Thymus (tissue), 11 donors: ENCODE data around the gene C2. TPM values are rescaled to one million over a fixed set of nuclear protein-coding genes. Genes with fewer than 3 reads are reported as not detected.

Experiments used
- DNase-seq, 9 donors: peaks; one replicate each; pipeline ENCODE4 v3.0.0-alpha.2; 2013; ENCODE audit warnings: low spot score in 9 of 9, low read depth in 6 of 9, missing footprints in 1 of 9
- H3K27ac ChIP-seq, 2 donors: one replicate each; pipeline ENCODE4 v1.5.1; 2013; ENCODE audit warnings: control low read depth in 1 of 2, low read depth in 1 of 2, low read length in 1 of 2, mild to moderate bottlenecking in 1 of 2, moderate library complexity in 1 of 2
- H3K27me3 ChIP-seq, 2 donors: one replicate each; pipeline ENCODE4 v1.5.1; 2013; ENCODE audit warnings: low read length in 1 of 2; ENCODE audit not compliant: control insufficient read depth in 2 of 2, insufficient read depth in 1 of 2
- H3K36me3 ChIP-seq, 2 donors: one replicate each; pipeline ENCODE4 v1.5.1; 2013; ENCODE audit warnings: low read length in 1 of 2, mild to moderate bottlenecking in 1 of 2, moderate library complexity in 1 of 2; ENCODE audit not compliant: control insufficient read depth in 2 of 2, insufficient read depth in 2 of 2
- H3K4me1 ChIP-seq, 2 donors: one replicate each; pipeline ENCODE4 v1.5.1; 2013; ENCODE audit warnings: low read length in 2 of 2; ENCODE audit not compliant: control insufficient read depth in 2 of 2, insufficient read depth in 2 of 2
- H3K4me3 ChIP-seq, 2 donors: one replicate each; pipeline ENCODE4 v1.5.1; 2013; ENCODE audit warnings: low read length in 2 of 2, control low read depth in 1 of 2, mild to moderate bottlenecking in 1 of 2
- H3K9me3 ChIP-seq, 2 donors: one replicate each; pipeline ENCODE4 v1.5.1; 2013; ENCODE audit warnings: low read length in 1 of 2, mild to moderate bottlenecking in 1 of 2; ENCODE audit not compliant: control insufficient read depth in 2 of 2, insufficient read depth in 1 of 2
- WGBS: extraction: QIAGEN DNeasy Blood & Tissue Kit; methylation state at CpG from one replicate; pipeline ENCODE4 v1.1.7; 2013; 5-methylcytosine and 5-hydroxymethylcytosine counted together
- polyA plus RNA-seq: library from polyadenylated mRNA; stranded (reverse); fragments of 200-250 nt; gene quantifications from one replicate; pipeline ENCODE4 v1.2.3, GENCODE V29; 2013
- total RNA-seq: library from RNA; stranded (reverse); fragments of 120-200 nt; gene quantifications from one replicate; pipeline ENCODE4 v1.2.4, GENCODE V29; 2013
- donor health status: healthy.

C2 gene
- total and polyA plus RNA-seq, 2 donors, result 9.0 to 10.3 TPM

GRCh38 chr6:31911826-31912585 is 15.5 kb upstream of the C2 start:
- Histone ChIP-seq H3K9me3 (no peaks in the 10 kb centered on the region), H3K4me3 (no peak overlapping the region), H3K36me3 (no peaks in the 10 kb centered on the region), H3K4me1 (no peaks in the 10 kb centered on the region), H3K27ac (no peak overlapping the region), H3K27me3 (no peaks in the 10 kb centered on the region)
- WGBS, result 91% methylated on average over 11 of the region's 11 CpGs
- no peak for DNase-seq

- Histone ChIP-seq H3K27me3 (no peaks in the 10 kb centered on the region), H3K4me1 (no peaks in the 10 kb centered on the region), H3K9me3 (no peaks in the 10 kb centered on the region), H3K27ac (no peak overlapping the region), H3K4me3 (no peak overlapping the region), H3K36me3 (no peaks in the 10 kb centered on the region)
- DNase-seq, result no peak
Observed at GRCh38 chr6:31915351-31915750, 12.2 kb upstream of the C2 start.

- H3K4me3 ChIP-seq, result no peak overlapping the region
- no peaks in the 10 kb centered on the region for H3K4me1 ChIP-seq
- H3K27ac ChIP-seq, result no peak overlapping the region
- H3K27me3 ChIP-seq, result no peaks in the 10 kb centered on the region
- DNase-seq, result no peak
- 95% methylated on average over 6 of the region's 6 CpGs for WGBS
- no peaks in the 10 kb centered on the region for H3K9me3 ChIP-seq
- H3K36me3 ChIP-seq, result no peaks in the 10 kb centered on the region
Observed at GRCh38 chr6:31915756-31916155, 11.8 kb upstream of the C2 start.

GRCh38 chr6:31918069-31918720 is 9.3 kb upstream of the C2 start:
- H3K9me3 ChIP-seq, result no peaks in the 10 kb centered on the region
- H3K27me3 ChIP-seq, result no peaks in the 10 kb centered on the region
- 82% methylated on average over 8 of the region's 8 CpGs for WGBS
- H3K27ac ChIP-seq, result no peak overlapping the region
- no peak for DNase-seq
- no peaks in the 10 kb centered on the region for H3K4me1 ChIP-seq
- no peaks in the 10 kb centered on the region for H3K36me3 ChIP-seq
- no peak overlapping the region for H3K4me3 ChIP-seq

GRCh38 chr6:31919624-31920303 is 7.8 kb upstream of the C2 start:
- Histone ChIP-seq H3K4me1 (no peaks in the 10 kb centered on the region), H3K9me3 (no peaks in the 10 kb centered on the region), H3K27me3 (no peaks in the 10 kb centered on the region), H3K4me3 (no peak overlapping the region), H3K36me3 (no peaks in the 10 kb centered on the region), H3K27ac (no peak overlapping the region)
- DNase-seq, result no peak
- WGBS, result 92% methylated on average over 6 of the region's 6 CpGs

- no peak overlapping the region for H3K27ac ChIP-seq
- no peaks in the 10 kb centered on the region for H3K36me3 ChIP-seq
- H3K9me3 ChIP-seq, result no peaks in the 10 kb centered on the region
- H3K4me1 ChIP-seq, result no peaks in the 10 kb centered on the region
- H3K27me3 ChIP-seq, result no peaks in the 10 kb centered on the region
- no peak overlapping the region for H3K4me3 ChIP-seq
- DNase-seq, result no peak
- 97% methylated on average over 2 of the region's 2 CpGs for WGBS
Observed at GRCh38 chr6:31920811-31921210, 6.7 kb upstream of the C2 start.

GRCh38 chr6:31922942-31923341 is 4.6 kb upstream of the C2 start:
- Histone ChIP-seq H3K27ac (no peak overlapping the region), H3K4me3 (no peak overlapping the region), H3K36me3 (no peaks in the 10 kb centered on the region), H3K4me1 (no peaks in the 10 kb centered on the region), H3K9me3 (no peaks in the 10 kb centered on the region), H3K27me3 (peaks cover 2 to 5% of the 10 kb centered on the region in 2 donors)
- WGBS, result 25% methylated on average over 5 of the region's 5 CpGs
- peak in 3 of 9 donors; percentile 18 to 45 (median 24) for DNase-seq

GRCh38 chr6:31927863-31928671 is 550 bp downstream of the C2 start:
- no peak for DNase-seq
- 94% methylated on average over 11 of the region's 11 CpGs for WGBS
- Histone ChIP-seq H3K4me1 (no peaks in the 10 kb centered on the region), H3K36me3 (no peaks in the 10 kb centered on the region), H3K27ac (no peak overlapping the region), H3K27me3 (peaks cover 2 to 7% of the 10 kb centered on the region in 2 donors), H3K9me3 (no peaks in the 10 kb centered on the region), H3K4me3 (no peak overlapping the region)

GRCh38 chr6:31928672-31928939 is 1.1 kb downstream of the C2 start:
- WGBS, result 92% methylated on average over 9 of the region's 9 CpGs
- no peaks in the 10 kb centered on the region for H3K4me1 ChIP-seq
- H3K4me3 ChIP-seq, result no peak overlapping the region
- H3K27me3 ChIP-seq, result peaks cover 2 to 7% of the 10 kb centered on the region in 2 donors
- DNase-seq, result no peak
- H3K36me3 ChIP-seq, result no peaks in the 10 kb centered on the region
- no peaks in the 10 kb centered on the region for H3K9me3 ChIP-seq
- no peak overlapping the region for H3K27ac ChIP-seq
